ENCODE results near the gene WDR44.

DNA sequence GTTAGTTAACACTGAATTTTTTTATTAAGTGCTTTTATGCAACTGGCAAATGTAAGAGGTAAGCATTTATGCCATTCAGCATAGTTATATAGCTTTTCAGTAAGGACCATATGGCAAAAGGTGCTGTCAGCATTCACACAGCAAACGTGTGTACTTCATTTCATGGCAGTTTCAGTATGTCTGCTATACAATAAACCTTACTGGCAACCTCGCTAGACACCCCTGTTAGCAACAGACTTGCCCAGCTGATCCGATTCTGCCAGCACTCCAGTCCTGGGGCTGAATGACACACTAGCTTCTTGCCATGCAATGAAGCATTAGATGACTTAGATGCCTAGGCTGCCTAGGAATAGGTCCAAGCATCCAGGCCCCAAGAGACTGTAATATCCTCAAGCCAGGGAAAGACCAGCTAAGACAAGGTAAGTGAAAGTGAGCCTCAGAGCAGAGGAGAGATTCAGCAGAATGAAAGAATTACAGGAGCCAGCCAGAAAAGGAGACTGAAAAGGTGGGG, 102.4 kb downstream of the WDR44 start:
- TF ChIP-seq POLR2AphosphoS5 (IDR thresholded peaks at IDR 0.05; ENCODE audit: low read depth, low read length) (no peak), POLR2A (IDR thresholded peaks at IDR 0.05; ENCODE audit: low read depth, low read length) (no peak)

Data from GM12892 (cell line).